Heart left ventricle (tissue), 16 donors: Measurements from ENCODE around the gene PFN1. TPM values are rescaled to one million over a fixed set of nuclear protein-coding genes. Genes with fewer than 3 reads are reported as not detected.
A peak's percentile ranks its signal among the peaks of the same experiment; 100 is the strongest.
"Not testable (repeated sequence)": the region's sequence is repeated elsewhere in the genome, so short reads cannot be mapped to it uniquely, and the experiment has no call there.

Experiments
- ATAC-seq, 4 donors: fragments of 200-7000 bp; cut with Tn5 transposase; one replicate each; pipeline ENCODE4 v1.9.1; 2020 to 2022; ENCODE audit warnings: moderate library complexity in 4 of 4, mild to moderate bottlenecking in 3 of 4, moderate number of reproducible peaks in 1 of 4
- DNase-seq, 5 donors: peaks; one replicate each; pipeline ENCODE4 v3.0.0-alpha.2; 2020
- H3K27ac ChIP-seq, 12 donors: fragments of 200-600 bp; sonication (generic) in 4 of 12; one replicate each; pipeline versions ENCODE4 v1.5.0 to v1.8.0; 2016 to 2022; ENCODE audit warnings: mild to moderate bottlenecking in 2 of 12
- H3K27me3 ChIP-seq, 9 donors: fragments of 200-600 bp; sonication (generic) in 2 of 9; one replicate each; pipeline versions ENCODE4 v1.5.1 to v1.8.0; 2016 to 2022; ENCODE audit warnings: mild to moderate bottlenecking in 3 of 9
- H3K36me3 ChIP-seq, 9 donors: fragments of 200-600 bp; sonication (generic) in 2 of 9; one replicate each; pipeline versions ENCODE4 v1.5.0 to v1.8.0; 2018 to 2022; ENCODE audit warnings: mild to moderate bottlenecking in 2 of 9
- H3K4me1 ChIP-seq, 12 donors: fragments of 200-600 bp; sonication (generic) in 4 of 12; one replicate each; pipeline versions ENCODE4 v1.5.0 to v1.8.0; 2016 to 2022; ENCODE audit warnings: mild to moderate bottlenecking in 3 of 12
- H3K4me3 ChIP-seq, 12 donors: fragments of 200-600 bp; sonication (generic) in 4 of 12; one replicate each; pipeline versions ENCODE4 v1.5.0 to v1.8.0; 2017 to 2022; ENCODE audit warnings: mild to moderate bottlenecking in 9 of 12, moderate library complexity in 4 of 12
- H3K9me3 ChIP-seq, 12 donors: fragments of 200-600 bp; sonication (generic) in 4 of 12; one replicate each; pipeline versions ENCODE4 v1.5.0 to v1.8.0; 2016 to 2022; ENCODE audit warnings: mild to moderate bottlenecking in 1 of 12
- POLR2A ChIP-seq, 2 donors: fragments of 450-650 bp; IDR thresholded peaks; one replicate each; pipeline ENCODE4 v1.6.1; 2017; ENCODE audit warnings: antibody characterized with exemption in 2 of 2, mild to moderate bottlenecking in 2 of 2, moderate library complexity in 2 of 2
- WGBS, 4 donors: extraction: QIAGEN DNeasy Blood & Tissue Kit in 2 of 4; methylation state at CpG; one replicate each; pipeline versions ENCODE4 v1.1.5 to v1.1.7; 2013 to 2018; 5-methylcytosine and 5-hydroxymethylcytosine counted together
- intact Hi-C, 10 donors: fragments of 100-400 bp; cut with DNase I; formaldehyde crosslinking; loops; one replicate each; pipeline versions ENCODE4 v1.11.1 to v1.14.2; 2022
- polyA plus RNA-seq, 2 donors: library from polyadenylated mRNA; stranded (reverse); fragments of 200-250 nt; gene quantifications; one replicate each; pipeline ENCODE4 v1.2.3, GENCODE V29; 2013
- total RNA-seq, 9 donors: library from RNA; depleted of rRNA in 2 of 9; stranded (reverse); fragments of >200 nt in 2 of 9; fragmentation: NEBNext Ultra II Directional in 3 of 9; extraction: Animal tissue kit (Norgen Biotek cat#: 25700) in 3 of 9; gene quantifications; one replicate each; pipeline versions ENCODE4 v1.1.0 to v1.2.4, GENCODE V29; 2016 to 2023
- TF ChIP-seq, protein P1 (sequence below), 12 donors: fragments of 200-600 bp; sonication (generic) in 4 of 12; IDR thresholded peaks; one replicate each; pipeline versions ENCODE4 v1.5.0 to v1.8.0; 2018 to 2022; ENCODE audit warnings: antibody characterized with exemption in 12 of 12, mild to moderate bottlenecking in 5 of 12
- donor health status: ischemic (EF 13 %, LVEDD 7.1; RV severe dilation, severe dysfunction).
- donor health status: healthy with polysubstance abuse.
- donor health status: DM: no; HTN: yes; CAD: no.
- donor health status: DM: no; HTN: no; CAD: no.
- donor health status: ischemic (EF 25% LVEDD 6.9; RV normal size, moderate dysfunction).
- donor health status: ischemic (EF 25% LVEDD 5.7; RV mildly dilated, moderate dysfunction).
- donor health status: healthy.
- donor health status: DM: yes; HTN: yes; CAD: no.
- donor health status: ischemic (EF 35%, LVEDD 5.7; RV mildly dilated, moderate dysfunction).
- donor health status: nonischemic (EF 11% LVEDD 7.7; RV severe dilation, severe dysfunction).
- donor health status: DM: yes; HTN: yes; CAD: no.
- donor health status: PGD.
- donor health status: ischemic (EF 29% LVEDD 5.4; RV normal size, mild dysfunction).
- donor health status: nonischemic (EF 23%, LVEDD 6.1; RV moderate dilation, normal function).

PFN1 gene
- total and polyA plus RNA-seq, 11 donors: 145 to 982 (median 234) TPM

- 69 to 72% (median 71%) methylated on average over 8 of the region's 8 CpGs for WGBS, 4 donors
- H3K36me3 ChIP-seq: no peaks in the 10 kb centered on the region
- no peaks in the 10 kb centered on the region for H3K9me3 ChIP-seq
- no peak for TF ChIP-seq POLR2A (IDR thresholded peaks at IDR 0.05)
- TF ChIP-seq, protein P1, sequence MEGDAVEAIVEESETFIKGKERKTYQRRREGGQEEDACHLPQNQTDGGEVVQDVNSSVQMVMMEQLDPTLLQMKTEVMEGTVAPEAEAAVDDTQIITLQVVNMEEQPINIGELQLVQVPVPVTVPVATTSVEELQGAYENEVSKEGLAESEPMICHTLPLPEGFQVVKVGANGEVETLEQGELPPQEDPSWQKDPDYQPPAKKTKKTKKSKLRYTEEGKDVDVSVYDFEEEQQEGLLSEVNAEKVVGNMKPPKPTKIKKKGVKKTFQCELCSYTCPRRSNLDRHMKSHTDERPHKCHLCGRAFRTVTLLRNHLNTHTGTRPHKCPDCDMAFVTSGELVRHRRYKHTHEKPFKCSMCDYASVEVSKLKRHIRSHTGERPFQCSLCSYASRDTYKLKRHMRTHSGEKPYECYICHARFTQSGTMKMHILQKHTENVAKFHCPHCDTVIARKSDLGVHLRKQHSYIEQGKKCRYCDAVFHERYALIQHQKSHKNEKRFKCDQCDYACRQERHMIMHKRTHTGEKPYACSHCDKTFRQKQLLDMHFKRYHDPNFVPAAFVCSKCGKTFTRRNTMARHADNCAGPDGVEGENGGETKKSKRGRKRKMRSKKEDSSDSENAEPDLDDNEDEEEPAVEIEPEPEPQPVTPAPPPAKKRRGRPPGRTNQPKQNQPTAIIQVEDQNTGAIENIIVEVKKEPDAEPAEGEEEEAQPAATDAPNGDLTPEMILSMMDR (IDR thresholded peaks at IDR 0.05): no peak
- DNase-seq (no peak), ATAC-seq (no peak)
- H3K27ac ChIP-seq: no peak overlapping the region
- no peak overlapping the region for H3K4me3 ChIP-seq
- no peaks in the 10 kb centered on the region for H3K27me3 ChIP-seq
- H3K4me1 ChIP-seq: peaks cover 0 to 9% (median 0%) of the 10 kb centered on the region in 12 donors
- intact Hi-C loops: loop anchor here in 1 of 10 donors (5.0 kb wide), 1 partner anchor 53 kb away; no protein-coding TSS in a partner anchor
Measured at GRCh38 chr17:4919511-4920047, 28.8 kb downstream of the PFN1 start.

DNA sequence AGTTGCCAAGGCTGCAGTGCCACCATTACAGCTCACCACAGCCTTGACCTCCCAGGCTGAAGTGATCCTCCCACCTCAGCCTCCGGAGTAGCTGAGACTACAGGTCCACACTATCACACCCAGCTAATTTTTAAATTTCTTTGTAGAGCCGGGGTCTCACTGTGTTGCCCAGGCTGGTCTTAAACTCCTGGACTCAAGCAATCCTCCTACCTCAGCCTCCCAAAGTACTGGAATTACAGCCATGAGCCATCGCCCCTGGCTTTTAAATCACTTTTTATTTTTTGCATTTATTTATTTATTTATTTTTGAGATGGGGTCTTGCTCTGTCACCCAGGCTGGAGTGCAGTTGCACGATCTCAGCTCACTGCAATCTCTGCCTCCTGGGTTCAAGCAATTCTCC is 33.8 kb downstream of the PFN1 start:
- DNase-seq, ATAC-seq, H3K36me3 ChIP-seq, H3K4me1 ChIP-seq, H3K27ac ChIP-seq, H3K27me3 ChIP-seq, H3K4me3 ChIP-seq, H3K9me3 ChIP-seq: not testable (repeated sequence)
- intact Hi-C loops: loop anchor here in 1 of 10 donors (5.0 kb wide), 1 partner anchor 73 kb away; the partner anchor contains the start of gene CAMTA2
- WGBS, 4 donors: 93 to 97% (median 96%) methylated on average over 4 of the region's 4 CpGs

DNA sequence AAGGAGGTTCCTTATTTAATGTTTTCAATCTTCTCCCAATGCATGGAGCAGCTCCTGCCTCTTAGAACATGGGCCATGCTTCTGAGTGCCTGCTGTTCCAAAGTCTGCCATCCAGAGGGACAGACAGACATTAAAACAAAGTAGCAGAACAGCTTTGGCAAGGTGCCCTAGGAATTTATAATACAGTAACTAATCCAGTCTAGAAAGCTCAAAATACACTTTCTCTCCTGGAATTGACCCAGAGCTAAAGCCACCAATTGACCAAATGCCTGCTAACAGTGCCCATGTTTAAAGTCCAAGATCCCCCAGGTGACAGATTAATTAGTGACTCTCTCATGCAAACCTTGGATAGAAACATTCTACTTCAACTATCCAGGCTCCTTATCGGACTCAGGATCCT is 34.3 kb downstream of the PFN1 start:
- TF ChIP-seq, protein P1 (IDR thresholded peaks at IDR 0.05): no peak
- TF ChIP-seq POLR2A (IDR thresholded peaks at IDR 0.05): no peak
- H3K9me3 ChIP-seq: no peaks in the 10 kb centered on the region
- no peak overlapping the region for H3K4me3 ChIP-seq
- DNase-seq (no peak), ATAC-seq (no peak)
- no peaks in the 10 kb centered on the region for H3K27me3 ChIP-seq
- H3K4me1 ChIP-seq: peaks cover 0 to 8% (median 5%) of the 10 kb centered on the region in 12 donors
- no peaks in the 10 kb centered on the region for H3K36me3 ChIP-seq
- whole genome bisulfite sequencing, 4 donors: 82 to 94% (median 85%) methylated on average over 1 of the region's 1 CpG
- intact Hi-C loops: loop anchor here in 1 of 10 donors (5.0 kb wide), 1 partner anchor 73 kb away; the partner anchor contains the start of gene CAMTA2
- H3K27ac ChIP-seq: no peak overlapping the region

DNA sequence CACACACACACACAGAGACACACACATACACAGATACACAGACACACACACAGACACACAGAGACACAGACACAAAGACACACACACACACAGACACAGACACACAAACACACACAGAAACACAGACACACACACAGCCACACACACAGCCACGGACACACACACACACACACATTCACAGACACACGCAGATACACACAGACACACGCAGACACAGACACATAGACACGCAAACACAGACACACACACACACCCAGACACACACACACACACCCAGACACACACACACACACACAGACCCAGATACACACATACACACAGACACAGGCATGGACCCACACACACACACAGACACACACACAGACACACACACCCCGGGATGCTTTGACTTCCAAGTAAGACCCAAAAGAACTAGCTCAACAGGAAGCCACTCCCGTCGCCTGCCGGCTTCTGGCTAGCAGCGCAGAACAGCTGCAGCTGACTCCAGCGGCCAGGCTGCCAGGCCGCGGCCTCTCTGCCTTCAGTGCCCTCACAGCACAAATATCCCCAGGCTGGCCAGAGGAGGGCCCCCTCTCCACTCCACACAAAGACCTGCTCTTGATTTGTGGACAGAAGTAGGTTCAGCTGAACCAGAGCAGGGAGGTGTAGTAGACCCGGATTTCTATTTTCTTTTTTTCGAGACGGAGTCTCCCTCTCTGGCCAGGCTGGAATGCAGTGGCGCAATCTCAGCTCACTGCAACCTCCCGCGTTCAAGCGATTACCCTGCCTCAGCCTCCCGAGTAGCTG is 39.4 kb downstream of the PFN1 start:
- H3K4me1 ChIP-seq: peaks cover 0 to 17% (median 9%) of the 10 kb centered on the region in 12 donors
- intact Hi-C loops: loop anchor here (1.0 to 10.0 kb wide), 9 partner anchors 33 to 156 kb away; partner anchors contain the start of genes CAMTA2 (in 8 of the 10), RNF167 (in 1 of the 10), SLC25A11 (in 1 of the 10) and SPAG7 (in 1 of the 10)
- no peaks in the 10 kb centered on the region for H3K36me3 ChIP-seq
- TF ChIP-seq, protein P1 (IDR thresholded peaks at IDR 0.05): peak; percentile 74 to 95 (median 86)
- no peak for TF ChIP-seq POLR2A (IDR thresholded peaks at IDR 0.05)
- peak overlapping the region in 2 of 12 donors; percentile 6 to 30 for H3K4me3 ChIP-seq
- no peaks in the 10 kb centered on the region for H3K27me3 ChIP-seq
- WGBS, 4 donors: 12 to 23% (median 17%) methylated on average over 20 of the region's 20 CpGs
- ATAC-seq: peak; percentile 95 to 99 (median 98)
- DNase-seq: peak; percentile 90 to 95 (median 93)
- H3K9me3 ChIP-seq: no peaks in the 10 kb centered on the region
- peak overlapping the region; percentile 7 to 75 (median 54) for H3K27ac ChIP-seq
